K562 (cell line): Measurements from ENCODE around the gene SLIT1. TPM values are rescaled to one million over a fixed set of nuclear protein-coding genes. Genes with fewer than 3 reads are reported as not detected.

Experiments used
- ATAC-seq: fragments of 200-7000 bp; cut with Tn5 transposase; 3 replicates; pipeline ENCODE4 v1.9.1; 2020; ENCODE audit warnings: moderate library complexity
- BruUV-seq: library from RNA; stranded (reverse); fragments of 400-500 nt; replicated peaks from 2 replicates; lab custom pipeline; 2021; lab: Mats Ljungman, UMichigan
- CTCF ChIA-PET: fragments of 300-600 bp; formaldehyde crosslinking; extraction: SDS; loops from one replicate; lab custom pipeline; 2021; ENCODE audit warnings: low intra/inter-chr PET ratio; lab: Yijun Ruan, JAX
- POLR2A ChIA-PET: fragments of 300-600, 350-650 bp; sonication (Branson Sonifier 250); formaldehyde crosslinking; extraction: SDS; loops from one replicate; lab custom pipeline; 2021; ENCODE audit warnings: antibody characterized with exemption, inconsistent platforms; lab: Yijun Ruan, JAX
- DNase-seq, 4 experiments: peaks; one replicate each; pipeline versions ENCODE4 v3.0.0 to v3.0.0-alpha.2; 2011 to 2018; ENCODE audit warnings: low spot score in 3 of 4, mixed read lengths in 3 of 4; ENCODE audit errors: extremely low read depth in 1 of 4
- FAIRE-seq: peaks from 2 replicates; lab custom pipeline; 2011; peaks lifted over from hg19 to GRCh38; lab: Jason Lieb, UNC
- H2AFZ ChIP-seq: 2 replicates; pipeline ENCODE4 v1.6.0; 2011; ENCODE audit warnings: low read depth, low read length, control low read depth, inconsistent platforms
- H3K27ac ChIP-seq: fragments of 200-600 bp; 3 replicates; pipeline ENCODE4 v1.8.0; 2011; ENCODE audit warnings: low read depth, mild to moderate bottlenecking, control low read depth, inconsistent platforms, low read length, moderate library complexity, mixed read lengths; ENCODE audit errors: extremely low read depth
- H3K27me3 ChIP-seq, 2 experiments: fragments of 300-600 bp in 1 of 2; 2 replicates in 1 of 2; 3 replicates in 1 of 2; pipeline versions ENCODE4 v1.6.0 to v1.8.0; 2011; ENCODE audit warnings: inconsistent platforms in 2 of 2, low read length in 2 of 2, mild to moderate bottlenecking in 1 of 2, mixed read lengths in 1 of 2, moderate library complexity in 1 of 2; ENCODE audit not compliant: control insufficient read depth in 2 of 2, insufficient read depth in 2 of 2
- H3K36me3 ChIP-seq: fragments of 300-600 bp; 3 replicates; pipeline ENCODE4 v1.8.0; 2011; ENCODE audit warnings: mild to moderate bottlenecking, low read length, inconsistent platforms; ENCODE audit not compliant: control insufficient read depth, insufficient read depth
- H3K4me1 ChIP-seq, 2 experiments: fragments of 200-600 bp in 1 of 2; replicated peaks in 1 of 2; 2 replicates in 1 of 2; 3 replicates in 1 of 2; pipeline versions ENCODE4 v1.5.1 to v1.8.0; 2011; ENCODE audit warnings: inconsistent platforms in 2 of 2, low read length in 2 of 2, mild to moderate bottlenecking in 1 of 2, mixed read lengths in 1 of 2, moderate library complexity in 1 of 2; ENCODE audit not compliant: control insufficient read depth in 2 of 2, insufficient read depth in 2 of 2
- H3K4me2 ChIP-seq: 2 replicates; pipeline ENCODE4 v1.6.1; 2011; ENCODE audit warnings: low read length, control low read depth, inconsistent platforms, mixed read lengths; ENCODE audit not compliant: insufficient read depth
- H3K4me3 ChIP-seq: fragments of 200-600 bp; sonication (generic), shearing (Covaris generic); 2 replicates; pipeline ENCODE4 v1.5.1; 2016; ENCODE audit warnings: control low read depth, inconsistent platforms
- H3K79me2 ChIP-seq: fragments of 200-600 bp; 3 replicates; pipeline ENCODE4 v1.8.0; 2011; ENCODE audit warnings: low read length, inconsistent platforms; ENCODE audit not compliant: control insufficient read depth, insufficient read depth
- H3K9ac ChIP-seq, 2 experiments: 2 replicates each; pipeline versions ENCODE4 v1.6.0 to v1.6.1; 2011; ENCODE audit warnings: low read depth in 2 of 2, low read length in 2 of 2, control low read depth in 1 of 2, inconsistent platforms in 1 of 2, mild to moderate bottlenecking in 1 of 2, mixed read lengths in 1 of 2; ENCODE audit not compliant: insufficient read depth in 1 of 2
- H3K9me1 ChIP-seq: one replicate; pipeline ENCODE4 v1.6.0; 2011; ENCODE audit warnings: inconsistent platforms, mild to moderate bottlenecking, low read length, moderate library complexity; ENCODE audit not compliant: control insufficient read depth, insufficient read depth
- H3K9me3 ChIP-seq: replicated peaks from 2 replicates; pipeline ENCODE4 v1.5.1; 2011; ENCODE audit warnings: low read depth, low read length, inconsistent platforms; ENCODE audit not compliant: control insufficient read depth, insufficient read depth
- H4K20me1 ChIP-seq: replicated peaks from 2 replicates; pipeline ENCODE4 v1.6.1; 2011; ENCODE audit warnings: low read length, inconsistent platforms, mixed read lengths; ENCODE audit not compliant: control insufficient read depth, insufficient read depth
- CBX3 ChIP-seq, 2 experiments: IDR thresholded peaks; 1 replicate in 1 of 2; 2 replicates in 1 of 2; pipeline ENCODE4 v1.6.1; 2012; ENCODE audit warnings: inconsistent platforms in 2 of 2, low read length in 2 of 2, borderline replicate concordance in 1 of 2, control low read depth in 1 of 2
- CREM ChIP-seq: IDR thresholded peaks from 2 replicates; pipeline ENCODE4 v1.6.1; 2014; ENCODE audit warnings: antibody characterized with exemption, low read depth
- DEAF1 ChIP-seq: fragments of 450-650 bp; formaldehyde crosslinking; IDR thresholded peaks from 2 replicates; pipeline ENCODE4 v1.4.0; 2020; ENCODE audit warnings: mild to moderate bottlenecking, moderate library complexity
- GTF2E2 ChIP-seq: fragments of 200-800 bp; sonication (Bioruptor generic); IDR thresholded peaks from 2 replicates; pipeline ENCODE4 v1.6.1; 2016; ENCODE audit warnings: missing genetic modification characterization, missing compliant biosample characterization
- KAT8 ChIP-seq: fragments of 450-650 bp; IDR thresholded peaks from 2 replicates; pipeline ENCODE4 v1.6.1; 2016; ENCODE audit warnings: low read depth, mild to moderate bottlenecking
- MNT ChIP-seq, 2 experiments: fragments of 450-650 bp; conservative IDR thresholded peaks; 2 replicates each; pipeline ENCODE4 v1.6.1; 2017; ENCODE audit warnings: mild to moderate bottlenecking in 2 of 2, moderate library complexity in 2 of 2
- SOX6 ChIP-seq: fragments of 450-650 bp; IDR thresholded peaks from 2 replicates; pipeline ENCODE4 v1.6.1; 2014; ENCODE audit warnings: mild to moderate bottlenecking
- ZNF12 ChIP-seq: sonication (generic); formaldehyde crosslinking; IDR thresholded peaks from 2 replicates; pipeline ENCODE4 v1.4.0; 2020; ENCODE audit warnings: mild to moderate bottlenecking, missing genetic modification reagents
- ZNF239 ChIP-seq: fragments of 250-450 bp; sonication (Bioruptor Pico); IDR thresholded peaks from 2 replicates; pipeline ENCODE4 v1.4.0; 2020; ENCODE audit warnings: mild to moderate bottlenecking
- WGBS: fragments of 100-300 bp; shearing (Covaris generic); methylation state at CpG from one replicate; pipeline ENCODE4 v1.1.6; 2016; ENCODE audit warnings: low coverage, mixed read lengths; ENCODE audit not compliant: insufficient coverage; ENCODE audit errors: missing lambda C conversion rate; 5-methylcytosine and 5-hydroxymethylcytosine counted together
- in situ Hi-C: fragments of 300-500 bp; cut with MboI; formaldehyde crosslinking; loops from 4 replicates; pipeline ENCODE4 v1.15.0; 2018; ENCODE audit warnings: inconsistent platforms, mixed read lengths
- intact Hi-C: fragments of 100-400 bp; cut with micrococcal nuclease; formaldehyde crosslinking; loops from 2 replicates; pipeline ENCODE4 v1.14.2; 2022
- polyA plus RNA-seq, 8 experiments: library from polyadenylated mRNA; depleted of rRNA in 4 of 8; stranded (reverse) in 5 of 8; unstranded in 3 of 8; fragments of >200 nt; fragmentation: Nextera tagmentation in 2 of 8; fragmentation: Illumina TruSeq in 1 of 8; extraction: Ambion mirVana in 2 of 8; extraction: Trizol in 1 of 8; gene quantifications; 2 replicates each; pipeline versions ENCODE4 v1.2.1 to v1.2.3, GENCODE V29; 2011 to 2014; ENCODE audit warnings: inconsistent platforms in 1 of 8, missing spikeins in 1 of 8
- total RNA-seq, 7 experiments: library from RNA; depleted of rRNA in 6 of 7; stranded (reverse); fragments of >200 nt in 6 of 7; fragmentation: Illumina TruSeq in 2 of 7; extraction: Trizol in 2 of 7; gene quantifications; 2 replicates each; pipeline versions ENCODE4 v1.2.1 to v1.2.3, GENCODE V29; 2011 to 2021; ENCODE audit warnings: low replicate concordance in 1 of 7
- TF ChIP-seq, protein P1 (sequence below), 3 experiments: IDR thresholded peaks in 2 of 3; conservative IDR thresholded peaks in 1 of 3; 2 replicates each; pipeline ENCODE4 v1.5.1; 2011 to 2012; ENCODE audit warnings: low read length in 3 of 3, mild to moderate bottlenecking in 3 of 3, control low read depth in 2 of 3, improper control_type of control experiment in 1 of 3, inconsistent platforms in 1 of 3, low read depth in 1 of 3, mixed read lengths in 1 of 3, moderate library complexity in 1 of 3; ENCODE audit not compliant: insufficient read depth in 2 of 3

Gene SLIT1
- total and polyA plus RNA-seq, 9 of the 15 experiments (the other 6 are each of a cell fraction or from before 2014, with no cell fraction given): 0.01 to 0.11 (median 0.04) TPM; not detected in 3

GRCh38 chr10:97210543-97210960 lies 24.8 kb upstream of the SLIT1 start:
- no peaks in the 10 kb centered on the region for H3K36me3 ChIP-seq
- no peaks in the 10 kb centered on the region for H3K9me1 ChIP-seq
- H3K4me2 ChIP-seq: no peak overlapping the region
- no peak overlapping the region for H2AFZ ChIP-seq
- H3K27ac ChIP-seq: no peak overlapping the region
- H4K20me1 ChIP-seq: no peaks in the 10 kb centered on the region
- in situ Hi-C loops: no loop called here
- H3K9ac ChIP-seq: no peak overlapping the region
- BruUV-seq: no TSS peak
- intact Hi-C loops: loop anchor here (1.0 kb wide), 1 partner anchor 137 kb away; no protein-coding TSS in a partner anchor
- WGBS: 2% methylated on average over 8 of the region's 8 CpGs
- H3K79me2 ChIP-seq: no peaks in the 10 kb centered on the region
- peaks cover 0 to 5% of the 10 kb centered on the region in 2 experiments; a peak in 2 of 5 replicates for H3K4me1 ChIP-seq
- POLR2A ChIA-PET: interaction anchor here (0.6 to 1.2 kb wide), 2 partner anchors 12 to 591 kb away, joined by 3 to 5 read pairs; no protein-coding TSS in a partner anchor
- peaks cover 0 to 22% of the 10 kb centered on the region in 2 experiments; a peak in 2 of 5 replicates for H3K27me3 ChIP-seq
- FAIRE-seq (peak; percentile 78), DNase-seq (peak; percentile 60 to 77 (median 70)), ATAC-seq (peak; percentile 88)
- CTCF ChIA-PET: interaction anchor here (0.6 to 1.6 kb wide), 7 partner anchors 12 to 836 kb away, joined by 3 to 9 read pairs (median 4); no protein-coding TSS in a partner anchor
- H3K4me3 ChIP-seq: no peak overlapping the region
- no peaks in the 10 kb centered on the region for H3K9me3 ChIP-seq
- TF ChIP-seq, protein P1, sequence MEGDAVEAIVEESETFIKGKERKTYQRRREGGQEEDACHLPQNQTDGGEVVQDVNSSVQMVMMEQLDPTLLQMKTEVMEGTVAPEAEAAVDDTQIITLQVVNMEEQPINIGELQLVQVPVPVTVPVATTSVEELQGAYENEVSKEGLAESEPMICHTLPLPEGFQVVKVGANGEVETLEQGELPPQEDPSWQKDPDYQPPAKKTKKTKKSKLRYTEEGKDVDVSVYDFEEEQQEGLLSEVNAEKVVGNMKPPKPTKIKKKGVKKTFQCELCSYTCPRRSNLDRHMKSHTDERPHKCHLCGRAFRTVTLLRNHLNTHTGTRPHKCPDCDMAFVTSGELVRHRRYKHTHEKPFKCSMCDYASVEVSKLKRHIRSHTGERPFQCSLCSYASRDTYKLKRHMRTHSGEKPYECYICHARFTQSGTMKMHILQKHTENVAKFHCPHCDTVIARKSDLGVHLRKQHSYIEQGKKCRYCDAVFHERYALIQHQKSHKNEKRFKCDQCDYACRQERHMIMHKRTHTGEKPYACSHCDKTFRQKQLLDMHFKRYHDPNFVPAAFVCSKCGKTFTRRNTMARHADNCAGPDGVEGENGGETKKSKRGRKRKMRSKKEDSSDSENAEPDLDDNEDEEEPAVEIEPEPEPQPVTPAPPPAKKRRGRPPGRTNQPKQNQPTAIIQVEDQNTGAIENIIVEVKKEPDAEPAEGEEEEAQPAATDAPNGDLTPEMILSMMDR (IDR thresholded peaks at IDR 0.05 in 2 of 3, conservative IDR thresholded peaks at IDR 0.05 in 1 of 3; ENCODE audit: insufficient read depth in 2 of 3, low read depth in 1 of 3, low read length in 3 of 3): peak; percentile 81 to 90 (median 83)
- TF ChIP-seq CREM: 0 out of 2 replicates have a peak, but pooled peaks have one; percentile 12
- TF ChIP-seq SOX6: no peak
- TF ChIP-seq MNT (conservative IDR thresholded peaks at IDR 0.05): peak; percentile 46 to 48; a peak in 2 of 4 replicates
- no peak for TF ChIP-seq ZNF239 (CRISPR knock-in tag)
- TF ChIP-seq KAT8: no peak
- TF ChIP-seq GTF2E2: no peak
- TF ChIP-seq CBX3 (IDR thresholded peaks at IDR 0.05; ENCODE audit: borderline replicate concordance in 1 of 2, low read length in 2 of 2): peak in 1 of 2 experiments; percentile 63; a peak in 1 of 3 replicates
- peak; percentile 33 for TF ChIP-seq DEAF1 (CRISPR knock-in tag)
- TF ChIP-seq ZNF12 (CRISPR knock-in tag): no peak
